Islet precursor cell (in vitro differentiated cells): Measurements from ENCODE around the gene MRPS30.
"Not testable (repeated sequence)": the region's sequence is repeated elsewhere in the genome, so short reads cannot be mapped to it uniquely, and the experiment has no call there.

Experiments
- DNase-seq: peaks from one replicate; pipeline ENCODE4 v3.0.0-alpha.2; 2018

Gene MRPS30

GRCh38 chr5:44808435-44809214 lies at the start of gene MRPS30:
TSS of gene MRPS30 (plus strand) at chr5:44808947. CDS start at chr5:44808963, 16 bp downstream.
- DNase-seq: peak; percentile 99

DNA sequence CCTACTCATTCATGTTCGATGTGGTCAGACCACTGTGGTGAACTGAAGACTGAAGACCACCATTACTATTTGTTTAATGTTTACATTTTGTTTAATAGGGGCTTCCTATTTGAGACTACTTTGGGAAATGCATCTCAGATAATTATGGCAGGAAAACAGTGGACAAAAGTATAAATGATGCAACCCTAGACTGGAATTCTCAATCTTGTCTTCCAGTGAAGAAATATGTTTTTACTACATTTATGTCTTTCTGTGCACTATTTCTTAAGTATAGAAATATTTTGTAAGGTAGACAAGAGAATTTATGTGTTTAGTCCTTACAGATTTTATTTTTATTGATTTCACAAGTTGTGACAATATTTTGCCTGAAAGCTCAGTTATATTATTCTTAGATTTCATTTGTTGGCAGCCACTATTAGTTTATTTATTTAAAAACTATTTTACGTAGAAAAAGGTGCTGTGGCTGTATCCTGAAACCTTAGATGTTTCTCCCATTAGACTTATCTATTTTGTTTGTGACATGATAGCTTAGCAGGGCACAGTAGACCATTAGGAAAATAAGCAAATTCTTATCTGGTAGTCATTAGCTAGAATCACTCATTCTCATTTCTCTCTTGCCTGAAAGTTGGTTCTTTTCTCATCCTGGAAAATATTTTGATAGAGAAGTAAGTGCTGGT lies 39.4 kb upstream of the MRPS30 start:
- DNase-seq: no peak

GRCh38 chr5:44769877-44770209 lies 38.9 kb upstream of the MRPS30 start:
- DNase-seq: no peak

- no peak for DNase-seq
Observed at GRCh38 chr5:44770780-44771717, 37.7 kb upstream of the MRPS30 start.

GRCh38 chr5:44772397-44772796 lies 36.4 kb upstream of the MRPS30 start:
- DNase-seq: not testable (repeated sequence)

GRCh38 chr5:44774279-44774880 lies 34.4 kb upstream of the MRPS30 start:
- no peak for DNase-seq

GRCh38 chr5:44779167-44779566 lies 29.6 kb upstream of the MRPS30 start:
- no peak for DNase-seq

DNA sequence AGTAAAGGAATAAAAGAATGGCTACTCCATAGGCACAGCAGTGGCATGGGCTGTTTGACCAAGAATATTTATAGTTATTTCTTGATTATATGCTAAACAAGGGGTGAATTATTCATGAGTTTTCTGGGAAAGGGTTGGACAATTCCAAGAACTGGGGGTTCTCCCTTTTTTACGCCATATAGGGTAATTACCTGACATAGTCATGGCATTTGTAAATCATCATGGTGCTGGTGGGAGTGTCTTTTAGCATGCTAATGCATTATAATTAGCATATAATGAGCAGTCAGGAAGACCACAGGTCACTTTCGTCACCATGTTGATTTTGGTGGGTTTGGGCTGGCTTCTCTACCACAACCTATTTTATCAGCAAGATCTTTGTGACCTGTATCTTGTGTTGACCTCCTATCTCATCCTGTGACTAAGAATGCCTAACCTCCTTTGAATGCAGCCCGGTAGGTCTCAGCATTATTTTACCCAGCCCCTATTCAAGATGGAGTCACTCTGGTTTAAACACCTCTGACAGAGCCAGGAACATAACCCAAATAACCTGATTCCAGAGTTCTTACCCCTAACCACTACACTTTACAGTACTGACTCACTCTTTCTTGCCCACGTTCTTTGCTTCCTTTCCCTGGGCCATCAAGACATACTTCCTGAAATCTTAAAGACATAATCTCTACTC lies 25.0 kb upstream of the MRPS30 start:
- DNase-seq: no peak

DNA sequence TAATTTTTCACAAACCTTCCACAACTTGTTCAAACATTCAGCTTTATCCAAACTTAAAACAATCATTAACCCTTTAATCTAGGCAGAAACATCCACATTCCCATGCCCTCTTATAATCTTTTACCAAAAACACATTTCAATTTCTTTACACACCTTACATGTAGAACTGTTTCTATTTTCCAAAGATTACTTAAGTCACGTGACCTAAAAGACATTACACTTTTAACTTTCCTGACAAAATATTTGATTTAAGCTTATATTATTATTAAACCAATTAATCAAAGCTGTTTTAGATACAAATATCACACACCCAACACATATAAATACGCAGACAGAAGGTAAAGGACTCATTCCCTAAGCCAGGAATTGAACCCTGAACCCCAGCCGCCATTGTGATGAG lies 21.0 kb upstream of the MRPS30 start:
- DNase-seq: no peak

DNA sequence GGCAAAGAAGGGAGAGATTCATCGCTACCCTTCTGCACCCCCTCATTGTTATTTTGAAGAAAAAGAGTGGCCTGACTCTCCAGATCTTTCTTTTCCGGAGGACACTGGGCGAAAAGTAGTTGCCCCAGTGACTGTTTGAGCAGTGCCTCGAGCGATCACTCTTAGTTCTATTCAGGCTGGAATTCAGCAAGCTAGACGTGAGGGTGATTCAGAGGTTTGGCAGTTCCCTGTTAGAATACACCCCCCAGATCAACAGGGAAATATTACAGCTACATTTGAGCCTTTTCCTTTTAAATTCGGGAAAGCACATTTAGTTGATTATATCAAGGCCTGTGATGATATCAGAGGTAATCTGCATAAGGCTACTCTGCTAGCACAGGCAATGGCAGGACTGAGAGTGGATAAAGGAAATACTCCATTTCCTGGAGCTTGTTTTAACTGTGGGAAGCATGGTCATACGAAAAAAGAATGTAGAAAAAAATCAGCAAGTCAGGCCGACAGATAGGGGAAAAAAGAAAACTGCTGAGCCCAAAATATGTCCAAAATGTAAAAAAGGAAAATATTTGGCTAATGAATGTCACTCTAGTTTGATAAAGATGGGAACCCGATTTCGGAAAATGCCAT lies 19.3 kb upstream of the MRPS30 start:
- not testable (repeated sequence) for DNase-seq

GRCh38 chr5:44792031-44792673 lies 16.6 kb upstream of the MRPS30 start:
- not testable (repeated sequence) for DNase-seq

DNA sequence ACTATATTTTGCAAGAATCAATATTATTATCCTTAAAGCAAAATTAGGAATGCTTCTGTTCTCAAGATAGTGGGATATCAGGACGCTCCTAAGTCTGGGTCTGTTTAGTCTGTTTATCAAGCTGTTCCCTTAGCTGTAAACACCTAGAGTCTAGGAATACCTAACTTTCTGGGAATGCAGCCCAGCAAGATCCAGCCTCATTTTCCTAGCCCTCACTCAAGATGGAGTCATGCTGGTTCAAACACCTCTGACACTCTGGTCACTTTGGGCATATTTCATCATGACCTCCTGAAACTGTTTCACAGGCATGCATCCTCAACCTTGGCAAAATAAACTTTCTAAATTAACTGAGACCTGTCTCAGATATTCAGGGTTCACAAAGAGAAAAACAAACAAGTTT lies 14.4 kb upstream of the MRPS30 start:
- no peak for DNase-seq

DNA sequence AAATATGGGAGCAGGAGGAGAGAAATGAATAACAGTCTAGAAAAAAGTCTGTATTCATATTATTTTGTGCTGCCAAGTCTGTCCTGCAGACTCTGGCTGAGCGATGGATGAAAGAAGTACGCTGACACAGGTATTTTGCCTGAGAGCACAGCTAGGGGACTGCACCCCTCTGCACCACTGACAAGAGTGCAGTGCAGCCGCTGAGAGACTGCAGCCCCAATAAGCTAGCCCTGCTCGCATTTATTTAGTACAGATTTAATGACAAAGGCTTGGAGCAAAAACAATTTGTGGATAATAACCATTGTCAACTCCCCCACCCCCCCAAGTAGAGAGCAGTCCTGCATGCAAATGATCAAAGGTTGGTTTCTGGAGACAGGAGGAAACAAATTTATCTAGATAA lies 13.3 kb upstream of the MRPS30 start:
- no peak for DNase-seq

DNA sequence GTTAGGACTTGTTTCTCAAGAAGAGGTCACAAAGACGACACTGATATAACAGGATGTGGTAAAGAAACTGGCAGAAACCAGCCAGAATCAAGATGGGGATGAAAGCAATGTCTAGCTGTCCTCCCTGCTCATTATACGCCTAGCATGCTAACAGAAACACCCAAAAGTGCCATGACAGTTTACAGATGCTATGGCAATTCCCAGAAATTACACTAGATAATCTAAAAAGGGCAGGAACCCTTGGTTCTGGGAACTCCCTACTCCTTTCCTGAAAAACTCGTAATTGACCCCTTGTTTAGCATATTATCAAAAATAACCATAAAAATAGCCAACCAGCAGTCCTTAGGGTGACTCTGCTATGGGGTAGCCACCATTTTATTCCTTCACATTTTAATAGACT lies 10.9 kb upstream of the MRPS30 start:
- DNase-seq: no peak

- DNase-seq: no peak
Observed at GRCh38 chr5:44801992-44802391, 6.8 kb upstream of the MRPS30 start.

DNA sequence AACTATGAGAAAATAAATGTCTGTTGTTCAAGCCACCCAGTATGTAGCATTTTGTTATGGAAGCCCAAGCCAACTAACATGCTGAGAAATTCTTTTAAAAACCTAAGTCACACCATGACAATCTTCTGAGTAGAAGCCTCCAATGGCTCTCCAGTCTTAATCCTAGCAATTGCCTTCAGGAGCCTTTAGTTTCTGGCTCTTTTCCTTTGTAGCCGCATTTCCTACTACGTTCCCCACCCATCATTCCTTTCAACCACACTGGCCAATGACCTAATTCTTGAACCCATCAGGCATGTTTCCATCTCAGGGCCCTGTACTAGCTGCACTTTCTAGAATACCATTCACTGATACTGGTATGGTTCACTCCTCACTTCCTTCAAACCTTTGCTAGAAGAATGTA lies 2.1 kb upstream of the MRPS30 start:
- no peak for DNase-seq

DNA sequence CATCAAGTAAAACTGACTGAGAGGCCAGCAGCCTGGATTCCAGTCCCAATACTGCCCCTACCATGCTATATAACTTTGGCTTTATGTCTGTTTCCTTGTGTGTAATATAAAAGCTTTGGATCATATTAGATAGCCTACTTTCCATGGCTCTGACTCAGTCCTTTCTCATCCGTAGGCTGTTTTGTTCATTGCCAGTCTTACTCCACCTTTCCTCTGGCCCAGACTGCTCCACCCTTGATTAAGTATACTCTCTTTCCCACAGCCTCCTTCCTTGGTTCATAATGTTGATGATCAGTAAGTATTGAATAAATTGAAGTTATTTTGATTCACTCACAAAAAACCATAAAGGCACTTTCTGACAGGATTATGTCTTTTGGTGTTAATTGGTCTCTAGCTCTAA lies 1.5 kb upstream of the MRPS30 start:
- DNase-seq: no peak

- peak; percentile 75 for DNase-seq
Observed at GRCh38 chr5:44809215-44809955, 638 bp downstream of the MRPS30 start.

- DNase-seq: no peak
Observed at GRCh38 chr5:44809956-44810420, 1.2 kb downstream of the MRPS30 start.

- no peak for DNase-seq
Observed at GRCh38 chr5:44814761-44815160, 6.0 kb downstream of the MRPS30 start.

DNA sequence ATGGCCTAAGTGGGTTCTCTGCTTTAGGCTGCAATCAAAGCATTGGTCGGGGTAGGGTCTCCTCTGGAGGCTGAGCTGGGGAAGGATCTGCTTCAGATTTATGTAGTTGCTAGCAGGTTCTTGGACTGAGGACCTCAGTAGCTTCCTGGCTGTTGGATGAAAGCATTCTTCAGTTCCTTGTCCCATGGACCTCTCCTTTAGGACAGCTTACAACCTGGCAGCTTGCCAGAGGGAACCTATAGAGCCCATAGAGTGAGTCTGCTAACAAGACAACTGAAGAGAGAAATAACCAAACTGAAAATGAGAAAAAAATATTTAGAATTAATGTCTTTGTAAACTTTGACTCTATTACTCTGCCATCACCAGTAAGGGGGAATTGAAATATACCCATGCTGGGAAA lies 12.4 kb downstream of the MRPS30 start:
- no peak for DNase-seq
